ENCODE results near the gene LZTS2.

LZTS2 gene

GRCh38 chr10:101035314-101035713 is 35.7 kb downstream of the LZTS2 start:
- Histone ChIP-seq H3K36me3 (replicated peaks) (peaks cover 55% of the 10 kb centered on the region), H3K27me3 (replicated peaks) (no peaks in the 10 kb centered on the region), H3K4me3 (ENCODE audit: low read depth, low read length) (no peak overlapping the region), H3K27ac (no peak overlapping the region)
- no peak for TF ChIP-seq CTCF (IDR thresholded peaks at IDR 0.05; ENCODE audit: low read depth, low read length, missing control alignments)
- DNase-seq = no peak
- in situ Hi-C loops (cut with HindIII; ENCODE audit: low pct_ligation_motif_present, low sequenced_read_pairs) = no loop called here

- peaks cover 55% of the 10 kb centered on the region for H3K36me3 ChIP-seq (replicated peaks)
These were observed 36.5 kb downstream of the LZTS2 start for GRCh38 chr10:101035916-101036702.

GRCh38 chr10:101036726-101037125 is 37.1 kb downstream of the LZTS2 start:
- Histone ChIP-seq H3K4me3 (ENCODE audit: low read depth, low read length) (no peak overlapping the region), H3K27ac (no peak overlapping the region), H3K27me3 (replicated peaks) (no peaks in the 10 kb centered on the region), H3K36me3 (replicated peaks) (peaks cover 58% of the 10 kb centered on the region)
- in situ Hi-C loops (cut with HindIII; ENCODE audit: low pct_ligation_motif_present, low sequenced_read_pairs) = no loop called here
- no peak for TF ChIP-seq CTCF (IDR thresholded peaks at IDR 0.05; ENCODE audit: low read depth, low read length, missing control alignments)
- DNase-seq = no peak

More at GRCh38 chr10:101035916-101036702, 36.5 kb downstream of the LZTS2 start:
- in situ Hi-C loops (cut with HindIII; ENCODE audit: low pct_ligation_motif_present, low sequenced_read_pairs) = no loop called here
- H3K27me3 ChIP-seq (replicated peaks) = no peaks in the 10 kb centered on the region
- no peak for TF ChIP-seq CTCF (IDR thresholded peaks at IDR 0.05; ENCODE audit: low read depth, low read length, missing control alignments)
- H3K27ac ChIP-seq = no peak overlapping the region
- no peak for DNase-seq
- no peak overlapping the region for H3K4me3 ChIP-seq (ENCODE audit: low read depth, low read length)

GRCh38 chr10:101038484-101038883 is 38.9 kb downstream of the LZTS2 start:
- Histone ChIP-seq H3K36me3 (replicated peaks) (peaks cover 59% of the 10 kb centered on the region), H3K27me3 (replicated peaks) (no peaks in the 10 kb centered on the region), H3K4me3 (ENCODE audit: low read depth, low read length) (no peak overlapping the region), H3K27ac (no peak overlapping the region)
- peak; percentile 23 for TF ChIP-seq CTCF (IDR thresholded peaks at IDR 0.05; ENCODE audit: low read depth, low read length, missing control alignments)
- in situ Hi-C loops (cut with HindIII; ENCODE audit: low pct_ligation_motif_present, low sequenced_read_pairs) = no loop called here
- no peak for DNase-seq

- no peak for TF ChIP-seq CTCF (IDR thresholded peaks at IDR 0.05; ENCODE audit: low read depth, low read length, missing control alignments)
- no peak overlapping the region for H3K4me3 ChIP-seq (ENCODE audit: low read depth, low read length)
- no peak overlapping the region for H3K27ac ChIP-seq
- no peaks in the 10 kb centered on the region for H3K27me3 ChIP-seq (replicated peaks)
- in situ Hi-C loops (cut with HindIII; ENCODE audit: low pct_ligation_motif_present, low sequenced_read_pairs) = no loop called here
- peaks cover 56% of the 10 kb centered on the region for H3K36me3 ChIP-seq (replicated peaks)
- no peak for DNase-seq
These were observed 40.5 kb downstream of the LZTS2 start for GRCh38 chr10:101040061-101040460.

GRCh38 chr10:101040851-101041250 is 41.2 kb downstream of the LZTS2 start:
- no peak for DNase-seq
- no peaks in the 10 kb centered on the region for H3K27me3 ChIP-seq (replicated peaks)
- TF ChIP-seq CTCF (IDR thresholded peaks at IDR 0.05; ENCODE audit: low read depth, low read length, missing control alignments) = no peak
- H3K4me3 ChIP-seq (ENCODE audit: low read depth, low read length) = no peak overlapping the region
- in situ Hi-C loops (cut with HindIII; ENCODE audit: low pct_ligation_motif_present, low sequenced_read_pairs) = no loop called here
- H3K36me3 ChIP-seq (replicated peaks) = peaks cover 48% of the 10 kb centered on the region
- H3K27ac ChIP-seq = no peak overlapping the region
